Measurements from ENCODE around the gene BACE1. TPM values are rescaled to one million over a fixed set of nuclear protein-coding genes. Genes with fewer than 3 reads are reported as not detected.

BACE1 gene
- total and polyA plus RNA-seq, 2 donors (not counting 1 experiment from before 2014, with no cell fraction given) = 0.06 TPM; not detected in 1

- H3K36me3 ChIP-seq (replicated peaks in 1 of 2; ENCODE audit: control extremely low read depth in 1 of 2, control insufficient read depth in 1 of 2, extremely low read depth in 1 of 2, insufficient read depth in 2 of 2, low read length in 1 of 2) = no peaks in the 10 kb centered on the region
- H3K27ac ChIP-seq (ENCODE audit: low read length in 2 of 2) = no peak overlapping the region
- WGBS (ENCODE audit: insufficient coverage) = 98% methylated on average over 5 of the region's 7 CpGs
- CTCF ChIA-PET = no interaction called here
- H3K27me3 ChIP-seq (replicated peaks in 1 of 4; ENCODE audit: control extremely low read depth in 1 of 4, control insufficient read depth in 3 of 4, insufficient read depth in 4 of 4, low read length in 3 of 4) = peaks cover 0 to 10% (median 3%) of the 10 kb centered on the region in 4 experiments
- H3K9me3 ChIP-seq (ENCODE audit: control extremely low read depth in 1 of 3, control insufficient read depth in 2 of 3, insufficient read depth in 1 of 3, low read length in 2 of 3) = no peaks in the 10 kb centered on the region
- no peaks in the 10 kb centered on the region for H3K4me1 ChIP-seq (ENCODE audit: control insufficient read depth in 2 of 2, insufficient read depth in 2 of 2, low read length in 2 of 2)
- H3K9me3 Mint-ChIP-seq (ENCODE audit: insufficient read depth) = no peaks in the 10 kb centered on the region
- ATAC-seq (ENCODE audit: low read depth) (no peak), DNase-seq (no peak)
- no peak overlapping the region for H3K4me2 ChIP-seq (replicated peaks; ENCODE audit: low read depth, low read length, poor library complexity, severe bottlenecking)
- no peak overlapping the region for H3K27ac Mint-ChIP-seq
- no peak overlapping the region for H3K4me3 ChIP-seq (ENCODE audit: control extremely low read depth in 1 of 5, extremely low read depth in 1 of 5, insufficient read depth in 1 of 5, low read depth in 2 of 5, low read length in 4 of 5)
- H4K20me1 ChIP-seq (ENCODE audit: control insufficient read depth, insufficient read depth, low read length, poor library complexity, severe bottlenecking) = no peaks in the 10 kb centered on the region
- H3K9ac ChIP-seq (ENCODE audit: low read length) = no peak overlapping the region
- no peak overlapping the region for H2AFZ ChIP-seq (ENCODE audit: insufficient read depth, low read depth, low read length, poor library complexity, severe bottlenecking)
- POLR2A ChIA-PET = no interaction called here
- TF ChIP-seq EZH2 (IDR thresholded peaks at IDR 0.05; ENCODE audit: borderline replicate concordance, insufficient read depth, low read depth, low read length, poor library complexity, severe bottlenecking) (no peak), CTCF (IDR thresholded peaks at IDR 0.05) (no peak)
- no peak overlapping the region for H3K4me3 Mint-ChIP-seq
- intact Hi-C loops (cut with micrococcal nuclease) = no loop called here
- H3K4me1 Mint-ChIP-seq = no peaks in the 10 kb centered on the region
- H3K79me2 ChIP-seq (ENCODE audit: control insufficient read depth, insufficient read depth, low read length) = no peaks in the 10 kb centered on the region
- H3K27me3 Mint-ChIP-seq = peaks cover 38% of the 10 kb centered on the region
Measured at GRCh38 chr11:117309310-117309709, 6.7 kb downstream of the BACE1 start.

DNA sequence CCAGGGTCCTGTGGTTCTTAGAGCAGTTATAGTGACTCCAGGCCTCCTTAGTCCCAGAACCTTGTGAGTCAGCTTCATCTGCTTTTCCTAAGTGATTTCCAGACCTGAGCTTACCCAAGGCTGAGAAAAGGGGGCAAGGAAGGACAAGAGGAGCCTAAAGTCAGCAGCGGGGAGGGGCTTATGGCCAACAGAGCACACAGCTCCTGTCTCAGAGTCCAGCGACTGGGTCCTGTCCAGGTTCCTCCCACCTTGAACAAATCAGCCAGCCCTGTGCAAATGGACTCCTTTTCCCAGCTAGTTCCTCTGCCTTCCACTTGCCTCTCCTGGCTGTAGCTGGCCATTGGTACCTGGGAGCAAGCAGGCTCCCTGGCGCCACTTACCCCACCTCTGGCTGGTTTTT is 10.9 kb downstream of the BACE1 start:
- Histone ChIP-seq H3K9ac (ENCODE audit: low read length) (no peak overlapping the region), H3K4me3 (ENCODE audit: control extremely low read depth in 1 of 5, extremely low read depth in 1 of 5, insufficient read depth in 1 of 5, low read depth in 2 of 5, low read length in 4 of 5) (no peak overlapping the region), H4K20me1 (ENCODE audit: control insufficient read depth, insufficient read depth, low read length, poor library complexity, severe bottlenecking) (no peaks in the 10 kb centered on the region), H3K9me3 (ENCODE audit: control extremely low read depth in 1 of 3, control insufficient read depth in 2 of 3, insufficient read depth in 1 of 3, low read length in 2 of 3) (no peaks in the 10 kb centered on the region), H3K27ac (ENCODE audit: low read length in 2 of 2) (no peak overlapping the region), H2AFZ (ENCODE audit: insufficient read depth, low read depth, low read length, poor library complexity, severe bottlenecking) (no peak overlapping the region), H3K4me2 (replicated peaks; ENCODE audit: low read depth, low read length, poor library complexity, severe bottlenecking) (no peak overlapping the region), H3K4me1 (ENCODE audit: control insufficient read depth in 2 of 2, insufficient read depth in 2 of 2, low read length in 2 of 2) (no peaks in the 10 kb centered on the region), H3K36me3 (replicated peaks in 1 of 2; ENCODE audit: control extremely low read depth in 1 of 2, control insufficient read depth in 1 of 2, extremely low read depth in 1 of 2, insufficient read depth in 2 of 2, low read length in 1 of 2) (no peaks in the 10 kb centered on the region), H3K27me3 (replicated peaks in 1 of 4; ENCODE audit: control extremely low read depth in 1 of 4, control insufficient read depth in 3 of 4, insufficient read depth in 4 of 4, low read length in 3 of 4) (peaks cover 0 to 6% (median 2%) of the 10 kb centered on the region in 4 experiments), H3K79me2 (ENCODE audit: control insufficient read depth, insufficient read depth, low read length) (no peaks in the 10 kb centered on the region)
- POLR2A ChIA-PET = interaction anchor here (0.6 kb wide), 1 partner anchor 23 kb away, joined by 6 read pairs; the partner anchor contains the start of gene CEP164
- H3K27me3 Mint-ChIP-seq = peaks cover 21% of the 10 kb centered on the region
- H3K4me1 Mint-ChIP-seq = no peaks in the 10 kb centered on the region
- intact Hi-C loops (cut with micrococcal nuclease) = no loop called here
- TF ChIP-seq EZH2 (IDR thresholded peaks at IDR 0.05; ENCODE audit: borderline replicate concordance, insufficient read depth, low read depth, low read length, poor library complexity, severe bottlenecking) (no peak), CTCF (IDR thresholded peaks at IDR 0.05) (no peak)
- no peak overlapping the region for H3K4me3 Mint-ChIP-seq
- CTCF ChIA-PET = no interaction called here
- ATAC-seq (ENCODE audit: low read depth) (no peak), DNase-seq (no peak)
- H3K9me3 Mint-ChIP-seq (ENCODE audit: insufficient read depth) = no peaks in the 10 kb centered on the region
- 98% methylated on average over 3 of the region's 3 CpGs for WGBS (ENCODE audit: insufficient coverage)
- no peak overlapping the region for H3K27ac Mint-ChIP-seq

All from B cell (primary cell).